ENCODE data around the gene EIF2A. TPM values are rescaled to one million over a fixed set of nuclear protein-coding genes. Genes with fewer than 3 reads are reported as not detected.
A peak's percentile ranks its signal among the peaks of the same experiment; 100 is the strongest.

Gene EIF2A
- total RNA-seq, 2 experiments from 2014 or later, result 85.6 to 105 TPM

DNA sequence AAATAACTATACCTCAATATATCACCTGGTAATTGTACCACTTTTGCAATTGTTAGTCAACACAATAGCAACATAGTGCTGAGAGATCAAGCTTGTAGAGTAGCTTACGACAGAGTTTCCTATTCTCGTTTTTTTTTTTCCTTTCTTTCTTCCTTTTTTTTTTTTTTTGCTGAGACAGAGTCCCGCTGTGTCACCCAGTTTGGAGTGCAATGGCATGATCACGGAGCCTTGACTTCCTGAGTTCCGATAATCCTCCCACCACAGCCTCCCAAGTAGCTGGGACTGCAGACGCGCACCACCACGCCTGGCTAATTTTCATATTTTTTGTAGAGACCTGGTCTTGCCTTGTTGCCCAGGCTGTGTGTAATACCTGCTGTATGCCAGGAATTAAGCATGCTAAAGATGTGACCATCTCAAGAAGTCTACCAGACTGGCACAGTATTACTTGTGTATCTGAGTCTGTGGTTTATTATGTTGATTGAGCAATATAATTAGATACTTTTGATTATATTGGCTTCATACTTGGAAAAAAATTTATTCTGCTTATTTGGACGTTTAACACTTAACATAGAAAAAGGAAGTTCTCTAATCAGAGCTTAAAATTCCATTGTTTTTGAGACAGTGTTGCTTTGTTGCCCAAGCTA, 59.5 kb downstream of the EIF2A start:
- Histone ChIP-seq H3K4me3 (ENCODE audit: low read depth, low read length, poor library complexity, severe bottlenecking) (peak overlapping the region; percentile 88), H4K20me1 (ENCODE audit: insufficient read depth, low read length) (peaks cover 65% of the 10 kb centered on the region), H3K9me3 (ENCODE audit: low read length) (no peaks in the 10 kb centered on the region), H3K4me2 (ENCODE audit: low read length) (peak overlapping the region; percentile 93), H3K9me2 (ENCODE audit: insufficient read depth, low read length) (no peaks in the 10 kb centered on the region), H2AFZ (ENCODE audit: low read length) (no peak overlapping the region), H3K4me1 (ENCODE audit: insufficient read depth, low read length, poor library complexity, severe bottlenecking) (peaks cover 56% of the 10 kb centered on the region), H3K36me3 (ENCODE audit: insufficient read depth, low read length) (peaks cover 71% of the 10 kb centered on the region), H3K27ac (ENCODE audit: low read depth, low read length, poor library complexity, severe bottlenecking) (peak overlapping the region; percentile 93), H3K79me2 (ENCODE audit: insufficient read depth, low read depth, low read length) (peaks cover 97% of the 10 kb centered on the region)
- intact Hi-C loops (cut with micrococcal nuclease; ENCODE audit: unreplicated experiment), result no loop called here
- DNase-seq (ENCODE audit: low spot score), result peak; percentile 27
- TF ChIP-seq, protein P1, sequence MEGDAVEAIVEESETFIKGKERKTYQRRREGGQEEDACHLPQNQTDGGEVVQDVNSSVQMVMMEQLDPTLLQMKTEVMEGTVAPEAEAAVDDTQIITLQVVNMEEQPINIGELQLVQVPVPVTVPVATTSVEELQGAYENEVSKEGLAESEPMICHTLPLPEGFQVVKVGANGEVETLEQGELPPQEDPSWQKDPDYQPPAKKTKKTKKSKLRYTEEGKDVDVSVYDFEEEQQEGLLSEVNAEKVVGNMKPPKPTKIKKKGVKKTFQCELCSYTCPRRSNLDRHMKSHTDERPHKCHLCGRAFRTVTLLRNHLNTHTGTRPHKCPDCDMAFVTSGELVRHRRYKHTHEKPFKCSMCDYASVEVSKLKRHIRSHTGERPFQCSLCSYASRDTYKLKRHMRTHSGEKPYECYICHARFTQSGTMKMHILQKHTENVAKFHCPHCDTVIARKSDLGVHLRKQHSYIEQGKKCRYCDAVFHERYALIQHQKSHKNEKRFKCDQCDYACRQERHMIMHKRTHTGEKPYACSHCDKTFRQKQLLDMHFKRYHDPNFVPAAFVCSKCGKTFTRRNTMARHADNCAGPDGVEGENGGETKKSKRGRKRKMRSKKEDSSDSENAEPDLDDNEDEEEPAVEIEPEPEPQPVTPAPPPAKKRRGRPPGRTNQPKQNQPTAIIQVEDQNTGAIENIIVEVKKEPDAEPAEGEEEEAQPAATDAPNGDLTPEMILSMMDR (conservative IDR thresholded peaks at IDR 0.05; ENCODE audit: low read length), result no peak
- no peak for TF ChIP-seq EZH2phosphoT487 (IDR thresholded peaks at IDR 0.05; ENCODE audit: borderline replicate concordance, low read depth, low read length)
- POLR2A ChIA-PET, result interaction anchor here (0.5 to 1.2 kb wide), 7 partner anchors 8 to 93 kb away, joined by 3 to 7 read pairs (median 3); no protein-coding TSS in a partner anchor
- no TSS peak for BruUV-seq (replicated peaks)
- CTCF ChIA-PET (ENCODE audit: unreplicated experiment), result interaction anchor here (0.5 kb wide), 1 partner anchor 157 kb away, joined by 4 read pairs; the partner anchor contains the start of gene SIAH2

- H3K4me3 ChIP-seq (ENCODE audit: low read depth, low read length, poor library complexity, severe bottlenecking), result peak overlapping the region; percentile 88
- TF ChIP-seq EZH2phosphoT487 (IDR thresholded peaks at IDR 0.05; ENCODE audit: borderline replicate concordance, low read depth, low read length), result no peak
- TF ChIP-seq, protein P1 (conservative IDR thresholded peaks at IDR 0.05; ENCODE audit: low read length), result no peak
- no peaks in the 10 kb centered on the region for H3K9me2 ChIP-seq (ENCODE audit: insufficient read depth, low read length)
- DNase-seq (ENCODE audit: low spot score), result no peak
- H4K20me1 ChIP-seq (ENCODE audit: insufficient read depth, low read length), result peaks cover 65% of the 10 kb centered on the region
- peaks cover 56% of the 10 kb centered on the region for H3K4me1 ChIP-seq (ENCODE audit: insufficient read depth, low read length, poor library complexity, severe bottlenecking)
- H2AFZ ChIP-seq (ENCODE audit: low read length), result no peak overlapping the region
- ChIA-PET CTCF (ENCODE audit: unreplicated experiment) (no interaction called here), POLR2A (interaction anchor here (0.6 to 1.4 kb wide), 3 partner anchors 10 to 174 kb away, joined by 3 to 7 read pairs (median 4); no protein-coding TSS in a partner anchor)
- TSS peak; percentile 0 for BruUV-seq (replicated peaks)
- peak overlapping the region; percentile 93 for H3K4me2 ChIP-seq (ENCODE audit: low read length)
- peaks cover 97% of the 10 kb centered on the region for H3K79me2 ChIP-seq (ENCODE audit: insufficient read depth, low read depth, low read length)
- H3K27ac ChIP-seq (ENCODE audit: low read depth, low read length, poor library complexity, severe bottlenecking), result peak overlapping the region; percentile 93
- H3K36me3 ChIP-seq (ENCODE audit: insufficient read depth, low read length), result peaks cover 85% of the 10 kb centered on the region
- intact Hi-C loops (cut with micrococcal nuclease; ENCODE audit: unreplicated experiment), result no loop called here
- H3K9me3 ChIP-seq (ENCODE audit: low read length), result peaks cover 2% of the 10 kb centered on the region; the same call in 1 of the 2 replicates
Measured at GRCh38 chr3:150607267-150608065, 60.9 kb downstream of the EIF2A start.

All from OCI-LY7 (cell line).